NCI-H128 (cell line): ENCODE data around the gene LTBP2.

Experiments used
- DNase-seq: peaks from one replicate; lab custom pipeline; 2025; ENCODE audit not compliant: unreplicated experiment; lab: John Stamatoyannopoulos, UW

Gene LTBP2

DNA sequence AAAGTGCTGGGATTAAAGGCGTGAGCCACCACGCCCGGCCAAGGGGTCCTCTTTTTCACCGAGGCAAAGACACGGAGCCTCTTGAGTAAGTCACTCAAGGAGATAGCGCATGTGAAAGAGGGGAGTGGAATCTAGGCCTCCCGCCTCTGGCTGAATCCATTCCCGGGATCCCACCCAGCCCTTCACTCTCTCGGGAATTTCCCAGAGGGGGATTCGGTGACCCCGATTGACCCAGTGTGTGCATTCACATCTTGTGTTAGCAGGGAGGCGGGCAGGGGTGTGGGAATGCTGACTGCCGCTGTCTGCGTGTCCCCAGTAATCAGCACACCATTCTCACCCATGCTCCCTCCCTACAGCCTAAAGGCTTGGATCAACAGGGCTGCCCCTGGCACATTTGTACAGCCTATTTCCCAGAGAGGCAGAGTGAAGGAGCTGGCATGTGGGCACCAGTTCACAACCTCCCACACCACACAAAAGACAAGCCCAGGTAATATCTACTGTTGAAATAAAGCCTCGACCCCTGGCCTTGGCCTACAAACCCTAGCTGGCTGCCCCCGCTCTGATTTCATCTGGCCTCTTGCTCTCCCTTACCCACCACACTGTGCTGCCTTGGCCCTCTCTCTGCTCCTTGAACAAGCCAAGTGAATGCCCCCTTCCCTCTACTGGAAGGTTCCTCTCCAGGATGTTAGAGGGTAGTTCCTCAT, 1.3 kb upstream of the LTBP2 start:
- DNase-seq = no peak

DNA sequence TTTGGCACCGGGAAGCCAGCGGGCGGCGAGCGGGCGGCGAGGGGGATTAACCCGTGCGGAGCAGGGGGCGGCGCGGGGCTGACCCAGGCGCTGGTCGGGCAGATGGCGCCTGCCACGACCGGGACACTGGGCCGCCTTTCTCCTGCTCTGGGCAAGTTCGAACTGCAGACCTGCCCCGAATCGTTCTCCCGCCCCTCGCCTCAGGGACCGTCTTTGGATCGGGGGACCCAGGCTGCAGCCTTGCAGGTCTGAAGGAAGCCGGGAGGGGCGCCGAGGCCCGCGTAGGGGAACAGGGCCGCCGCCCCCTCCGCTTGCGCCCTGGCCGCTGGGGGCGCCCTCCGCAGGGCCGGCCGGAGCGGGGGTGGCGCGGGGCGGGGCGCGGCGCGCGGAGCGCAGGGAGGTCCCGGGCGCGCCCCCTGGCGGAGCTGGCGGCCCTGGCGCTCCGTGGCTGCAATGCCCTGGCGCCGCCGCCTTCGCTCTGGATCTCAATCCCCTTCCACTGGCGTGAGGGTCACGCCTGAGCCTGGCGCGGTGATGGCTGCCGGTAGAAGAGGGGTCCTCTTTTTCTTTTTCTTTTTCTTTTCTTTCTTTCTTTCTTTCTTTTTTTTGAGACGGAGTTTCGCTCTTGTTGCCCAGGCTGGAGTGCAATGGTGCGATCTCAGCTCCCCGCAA, 449 bp upstream of the LTBP2 start:
- peak; percentile 39 for DNase-seq

DNA sequence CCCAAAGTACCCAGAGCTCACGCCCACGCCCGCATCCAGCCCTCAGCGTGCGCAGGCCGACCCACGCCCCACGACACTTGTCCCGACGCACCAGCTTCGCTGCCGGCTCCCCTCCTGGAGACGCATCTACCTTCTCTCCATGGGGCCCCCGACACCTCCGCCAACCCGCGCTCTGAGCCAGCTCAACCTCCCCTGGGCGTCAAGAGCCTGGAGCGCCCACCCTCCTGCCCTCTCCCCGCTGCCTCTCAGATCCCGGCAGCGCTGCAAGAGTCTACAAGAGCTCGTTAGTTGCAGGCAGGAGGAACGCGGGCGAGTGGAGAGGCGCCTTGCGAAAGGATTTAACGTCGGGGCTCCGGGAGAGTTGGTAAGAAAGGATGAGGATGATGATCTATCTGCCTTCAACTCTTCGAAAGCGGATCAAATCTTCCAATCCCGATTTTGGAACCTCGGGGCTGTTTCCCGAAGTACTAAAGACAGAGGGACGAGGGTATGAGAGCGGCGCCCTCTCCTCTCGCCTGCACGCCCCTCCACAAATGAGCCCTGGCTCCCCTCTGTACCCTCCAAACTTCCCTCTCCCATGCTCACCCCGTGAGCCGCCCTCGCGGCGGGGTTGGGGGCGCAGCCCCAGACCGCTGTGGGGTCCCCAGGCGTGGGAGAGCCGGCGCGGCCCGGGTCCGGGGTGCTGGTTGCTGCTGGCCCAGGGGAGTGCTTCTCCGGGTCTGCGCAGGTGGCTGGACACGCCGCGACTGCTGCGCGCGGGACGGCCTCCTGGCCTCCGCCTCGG, 979 bp downstream of the LTBP2 start:
- no peak for DNase-seq

GRCh38 chr14:74610199-74610865, 1.7 kb downstream of the LTBP2 start:
- DNase-seq = no peak

GRCh38 chr14:74609721-74610120, 2.3 kb downstream of the LTBP2 start:
- no peak for DNase-seq

DNA sequence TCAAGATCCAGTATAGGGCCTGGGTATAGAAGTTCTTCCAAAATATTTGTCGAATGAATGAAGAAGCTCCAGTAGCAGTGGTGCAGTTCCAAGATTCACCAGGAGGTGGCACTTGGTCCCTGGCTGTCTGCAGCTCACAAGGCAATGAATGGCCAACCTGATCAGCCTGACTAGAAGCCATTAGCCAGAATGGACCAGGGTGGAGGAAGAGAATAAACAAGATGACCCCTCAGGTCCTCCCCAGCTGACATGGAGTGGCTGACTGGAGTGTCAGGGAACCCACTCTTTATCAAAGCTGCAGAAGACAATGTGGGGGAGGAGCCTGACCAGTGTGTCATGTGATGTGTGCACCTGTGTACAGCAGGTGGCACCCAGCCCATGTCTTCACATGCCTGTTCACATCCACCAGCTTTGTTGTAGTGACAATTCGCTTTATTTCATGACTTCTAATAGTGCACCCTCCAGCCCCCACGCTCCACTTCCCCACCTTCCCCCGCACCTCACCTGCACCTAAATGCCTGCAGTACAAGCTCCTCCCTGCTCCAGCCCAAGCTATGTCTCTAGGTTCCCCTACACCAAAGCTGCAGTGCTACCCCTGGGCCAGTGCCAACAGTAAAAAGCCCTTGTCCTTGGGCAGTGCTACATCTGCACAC, 3.0 kb downstream of the LTBP2 start:
- peak; percentile 44 for DNase-seq

GRCh38 chr14:74606727-74607126, 5.3 kb downstream of the LTBP2 start:
- DNase-seq = no peak

DNA sequence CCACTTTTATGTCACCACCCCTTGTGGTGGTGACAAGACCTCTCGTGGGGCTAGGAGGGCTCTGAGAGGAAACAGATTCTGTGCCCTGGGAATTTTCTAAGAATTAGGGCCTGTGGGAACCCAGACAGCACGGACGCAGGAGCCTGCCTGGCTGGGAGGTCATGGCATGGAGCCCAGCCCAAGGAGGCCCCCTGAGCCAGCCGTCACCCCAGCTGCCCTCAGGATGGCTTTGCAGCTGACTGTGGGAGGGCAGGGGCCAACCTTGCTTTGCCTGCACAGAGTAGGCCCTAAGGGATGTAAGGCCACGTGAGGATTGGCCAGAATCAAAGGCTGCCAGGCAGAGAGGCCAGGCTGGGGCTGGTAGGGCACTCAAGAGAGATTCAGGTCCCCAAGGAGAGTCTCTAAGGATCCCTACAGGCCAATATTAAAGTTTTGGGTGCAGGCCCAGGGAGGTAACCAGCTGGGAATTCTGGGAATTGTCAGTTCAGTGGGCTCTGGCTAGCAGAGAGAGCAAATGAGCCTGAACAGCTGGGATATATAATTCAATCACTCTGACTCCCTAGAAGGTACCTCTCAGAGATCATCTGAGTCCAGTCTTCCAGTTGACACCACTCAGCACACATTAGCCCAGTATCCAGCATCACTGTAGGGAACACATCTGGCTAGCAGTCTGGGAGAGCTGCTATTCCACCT, 6.4 kb downstream of the LTBP2 start:
- no peak for DNase-seq

GRCh38 chr14:74604911-74605310, 7.1 kb downstream of the LTBP2 start:
- DNase-seq = no peak

DNA sequence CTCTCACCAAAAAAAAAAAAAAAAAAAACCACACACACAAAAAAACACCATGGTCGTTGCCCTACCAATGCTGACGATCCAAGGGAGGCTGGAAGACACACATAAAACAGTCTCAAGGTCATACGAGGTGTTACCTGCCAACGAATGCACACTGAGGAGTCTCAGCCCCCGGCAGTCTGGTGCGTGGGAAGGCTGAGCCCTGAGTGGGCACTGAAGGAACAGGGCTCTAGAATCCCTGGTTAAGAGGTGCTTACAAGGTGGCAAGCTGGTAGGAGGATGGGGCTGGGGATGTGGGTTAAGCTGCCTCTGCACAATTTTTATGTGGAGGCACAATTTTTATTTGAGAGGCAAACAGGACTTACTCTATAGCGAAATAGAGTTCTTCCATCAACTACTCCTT, 7.9 kb downstream of the LTBP2 start:
- no peak for DNase-seq

- DNase-seq = no peak
Measured at GRCh38 chr14:74601982-74602381, 10.1 kb downstream of the LTBP2 start.

DNA sequence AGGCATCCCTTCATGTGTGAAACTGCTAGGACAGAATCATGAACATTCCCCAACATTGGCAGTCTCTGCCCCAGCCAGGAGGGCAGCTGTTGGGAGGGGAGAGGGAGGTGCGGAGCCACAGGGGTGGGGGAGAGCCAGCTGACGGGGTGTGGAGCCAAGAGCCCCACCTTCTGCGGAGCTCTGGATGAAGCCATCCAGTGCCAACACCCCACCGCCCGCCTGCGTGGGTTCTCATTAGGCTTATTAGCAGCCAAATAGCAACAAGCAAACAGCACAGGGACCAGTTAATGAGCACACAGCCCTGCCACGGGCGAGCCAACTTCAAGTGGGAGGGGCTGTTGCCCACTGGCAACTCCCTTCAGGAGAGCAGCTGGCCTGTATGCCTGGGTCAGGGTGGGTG, 12.1 kb downstream of the LTBP2 start:
- no peak for DNase-seq

- DNase-seq = no peak
Measured at GRCh38 chr14:74599321-74599761, 12.7 kb downstream of the LTBP2 start.

GRCh38 chr14:74596741-74597450, 15.1 kb downstream of the LTBP2 start:
- DNase-seq = no peak

GRCh38 chr14:74595006-74595735, 16.9 kb downstream of the LTBP2 start:
- no peak for DNase-seq

DNA sequence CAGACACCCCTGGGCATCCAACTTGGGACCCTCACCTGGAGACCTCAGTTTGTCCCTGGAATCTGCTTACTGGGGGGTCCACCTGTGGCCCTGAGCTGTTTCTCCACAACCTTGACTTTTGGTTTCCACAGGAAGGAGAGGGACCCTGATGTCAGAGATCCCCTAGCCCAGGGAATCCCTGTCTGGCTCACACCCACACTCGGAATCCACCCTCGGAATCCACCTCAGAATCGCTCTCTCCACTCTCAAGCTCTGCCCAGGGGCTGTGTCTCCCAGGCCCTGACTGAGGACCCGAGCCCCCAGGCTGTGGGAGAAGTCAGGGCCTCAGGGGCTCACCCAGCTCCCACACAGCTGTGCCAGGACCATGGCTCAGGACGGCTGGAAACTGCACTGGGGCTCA, 17.4 kb downstream of the LTBP2 start:
- DNase-seq = no peak

DNA sequence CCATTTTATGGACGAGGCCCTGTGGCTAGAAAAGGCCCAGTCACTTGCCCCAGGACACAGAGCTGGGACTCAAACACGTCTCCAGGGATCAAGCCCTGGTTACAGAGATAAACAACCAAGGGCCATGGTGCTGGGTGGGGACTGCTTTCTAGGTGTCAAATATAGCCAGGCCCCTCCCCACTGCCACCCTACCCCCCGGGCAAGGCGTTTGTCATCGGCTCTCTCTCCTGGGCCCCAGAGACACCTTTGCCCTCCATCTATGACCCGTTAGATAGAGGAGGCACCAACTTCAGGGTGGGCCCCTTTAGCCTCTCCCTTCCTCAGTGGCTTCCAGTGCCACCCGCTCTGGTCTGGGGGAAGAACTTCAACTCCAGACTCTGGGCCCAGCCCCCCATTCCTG, 18.0 kb downstream of the LTBP2 start:
- DNase-seq = no peak

DNA sequence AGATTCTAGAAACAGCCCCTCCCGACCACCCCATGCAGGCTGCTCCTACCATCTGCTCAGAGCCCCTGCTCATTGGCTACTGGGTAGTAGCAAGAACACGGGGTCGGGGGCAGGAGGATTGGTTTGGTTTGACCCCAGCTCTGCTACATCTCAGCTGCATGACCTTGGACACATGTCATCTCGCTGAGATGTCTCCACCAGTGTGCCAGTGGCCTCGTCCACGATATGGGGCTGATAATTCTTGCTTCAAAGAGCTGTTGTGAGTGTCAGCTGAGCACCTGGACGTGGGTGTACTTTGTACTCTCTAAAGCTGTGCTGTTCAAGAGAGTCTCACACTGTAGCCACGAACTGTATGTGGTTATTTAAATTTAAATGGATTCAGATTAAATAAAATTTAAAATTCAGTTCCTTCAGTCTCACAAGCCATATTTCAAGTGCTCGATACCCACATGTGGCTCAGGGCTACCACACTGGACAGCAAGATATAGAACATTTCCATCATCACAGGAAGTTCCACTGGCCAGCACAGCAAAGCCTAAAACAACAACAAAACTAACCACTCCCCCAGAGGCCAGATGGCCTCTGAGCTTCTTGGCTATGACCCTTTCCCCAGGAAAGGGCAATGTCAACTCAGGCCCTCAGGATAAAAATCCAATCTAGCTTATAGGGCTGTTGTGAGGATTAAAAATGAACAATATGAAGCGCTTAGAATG, 18.6 kb downstream of the LTBP2 start:
- no peak for DNase-seq
